ENCODE data around the gene PEX19.
"Not testable (repeated sequence)": the region's sequence is repeated elsewhere in the genome, so short reads cannot be mapped to it uniquely, and the experiment has no call there.

Gene PEX19

GRCh38 chr1:160284782-160285344 is at the start of gene PEX19:
TSS of gene PEX19 (minus strand) at chr1:160285133. CDS start at chr1:160285124, 9 bp downstream.
- peak; percentile 8 to 79 for DNase-seq

GRCh38 chr1:160332516-160332915 is 47.6 kb upstream of the PEX19 start:
- no peak for DNase-seq

GRCh38 chr1:160330119-160330518 is 45.2 kb upstream of the PEX19 start:
- DNase-seq = no peak

- no peak for DNase-seq
These were observed 43.3 kb upstream of the PEX19 start for GRCh38 chr1:160328184-160328583.

- DNase-seq = no peak
These were observed 41.5 kb upstream of the PEX19 start for GRCh38 chr1:160326418-160326817.

- no peak for DNase-seq
These were observed 40.3 kb upstream of the PEX19 start for GRCh38 chr1:160325252-160325651.

- DNase-seq = no peak
These were observed 37.9 kb upstream of the PEX19 start for GRCh38 chr1:160322831-160323230.

- no peak for DNase-seq
These were observed 30.4 kb upstream of the PEX19 start for GRCh38 chr1:160315359-160315758.

- DNase-seq = no peak
These were observed 24.6 kb upstream of the PEX19 start for GRCh38 chr1:160309571-160309970.

GRCh38 chr1:160309185-160309557 is 24.2 kb upstream of the PEX19 start:
- DNase-seq = no peak

GRCh38 chr1:160308451-160309184 is 23.7 kb upstream of the PEX19 start:
- no peak for DNase-seq

- DNase-seq = no peak
These were observed 22.3 kb upstream of the PEX19 start for GRCh38 chr1:160307118-160307791.

- DNase-seq = no peak
These were observed 15.2 kb upstream of the PEX19 start for GRCh38 chr1:160300173-160300572.

- no peak for DNase-seq
These were observed 11.1 kb upstream of the PEX19 start for GRCh38 chr1:160296036-160296435.

- DNase-seq = no peak
These were observed 8.4 kb upstream of the PEX19 start for GRCh38 chr1:160293020-160293968.

- peak in 1 of 2 experiments; percentile 36 for DNase-seq
These were observed 6.6 kb upstream of the PEX19 start for GRCh38 chr1:160291248-160292220.

- DNase-seq = not testable (repeated sequence)
These were observed 2.8 kb upstream of the PEX19 start for GRCh38 chr1:160287769-160288168.

- DNase-seq = no peak
These were observed 573 bp upstream of the PEX19 start for GRCh38 chr1:160285506-160285905.

GRCh38 chr1:160284220-160284781 is 632 bp downstream of the PEX19 start:
- DNase-seq = no peak

- no peak for DNase-seq
These were observed 2.1 kb downstream of the PEX19 start for GRCh38 chr1:160282807-160283206.

- no peak for DNase-seq
These were observed 6.9 kb downstream of the PEX19 start for GRCh38 chr1:160277987-160278386.
